Measurements from ENCODE around the gene MRC1.

- TF ChIP-seq, protein P1, sequence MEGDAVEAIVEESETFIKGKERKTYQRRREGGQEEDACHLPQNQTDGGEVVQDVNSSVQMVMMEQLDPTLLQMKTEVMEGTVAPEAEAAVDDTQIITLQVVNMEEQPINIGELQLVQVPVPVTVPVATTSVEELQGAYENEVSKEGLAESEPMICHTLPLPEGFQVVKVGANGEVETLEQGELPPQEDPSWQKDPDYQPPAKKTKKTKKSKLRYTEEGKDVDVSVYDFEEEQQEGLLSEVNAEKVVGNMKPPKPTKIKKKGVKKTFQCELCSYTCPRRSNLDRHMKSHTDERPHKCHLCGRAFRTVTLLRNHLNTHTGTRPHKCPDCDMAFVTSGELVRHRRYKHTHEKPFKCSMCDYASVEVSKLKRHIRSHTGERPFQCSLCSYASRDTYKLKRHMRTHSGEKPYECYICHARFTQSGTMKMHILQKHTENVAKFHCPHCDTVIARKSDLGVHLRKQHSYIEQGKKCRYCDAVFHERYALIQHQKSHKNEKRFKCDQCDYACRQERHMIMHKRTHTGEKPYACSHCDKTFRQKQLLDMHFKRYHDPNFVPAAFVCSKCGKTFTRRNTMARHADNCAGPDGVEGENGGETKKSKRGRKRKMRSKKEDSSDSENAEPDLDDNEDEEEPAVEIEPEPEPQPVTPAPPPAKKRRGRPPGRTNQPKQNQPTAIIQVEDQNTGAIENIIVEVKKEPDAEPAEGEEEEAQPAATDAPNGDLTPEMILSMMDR (conservative IDR thresholded peaks at IDR 0.05) = no peak
- TF ChIP-seq EZH2 (IDR thresholded peaks at IDR 0.05; ENCODE audit: low read depth) = no peak
Observed at GRCh38 chr10:17866346-17866745, 57.2 kb downstream of the MRC1 start.
